ENCODE data around the gene OPRM1. TPM values are rescaled to one million over a fixed set of nuclear protein-coding genes. Genes with fewer than 3 reads are reported as not detected.
"Not testable (repeated sequence)": the region's sequence is repeated elsewhere in the genome, so short reads cannot be mapped to it uniquely, and the experiment has no call there.

The OPRM1 gene
- total RNA-seq, 1 donor from 2014 or later, result not detected

DNA sequence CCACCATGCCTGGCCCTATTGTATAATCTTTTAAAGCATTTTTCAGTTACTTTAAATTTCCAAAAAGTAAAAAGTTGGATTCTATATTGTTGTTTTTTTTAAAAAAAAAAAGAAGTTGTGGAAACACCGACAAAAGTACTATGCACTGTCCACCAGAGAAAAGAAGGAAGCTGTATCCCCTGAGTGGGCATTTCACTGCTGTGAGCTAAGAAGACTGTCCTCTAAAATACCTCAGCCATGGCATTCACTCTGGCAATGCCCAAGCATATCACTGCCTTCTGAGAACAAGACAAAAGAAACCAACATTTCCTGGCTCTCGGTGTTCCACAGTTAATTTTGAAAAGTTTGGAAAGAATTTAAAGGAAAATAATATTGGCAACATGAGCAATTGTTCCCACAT is 199.8 kb downstream of the OPRM1 start:
- Mint-ChIP-seq H3K4me1 (ENCODE audit: unreplicated experiment) (peaks cover 9% of the 10 kb centered on the region), H3K27ac (ENCODE audit: unreplicated experiment) (no peak overlapping the region), H3K9me3 (ENCODE audit: unreplicated experiment) (no peaks in the 10 kb centered on the region), H3K27me3 (ENCODE audit: unreplicated experiment) (peaks cover 2% of the 10 kb centered on the region), H3K36me3 (ENCODE audit: unreplicated experiment) (no peaks in the 10 kb centered on the region), H3K4me3 (ENCODE audit: unreplicated experiment) (no peak overlapping the region)
- DNase-seq (ENCODE audit: extremely low spot score, unreplicated experiment), result no peak
- TF ChIP-seq CTCF (IDR thresholded peaks at IDR 0.05), result no peak

- TF ChIP-seq CTCF (IDR thresholded peaks at IDR 0.05), result no peak
- H3K27ac Mint-ChIP-seq (ENCODE audit: unreplicated experiment), result no peak overlapping the region
- no peak overlapping the region for H3K4me3 Mint-ChIP-seq (ENCODE audit: unreplicated experiment)
- peaks cover 2% of the 10 kb centered on the region for H3K27me3 Mint-ChIP-seq (ENCODE audit: unreplicated experiment)
- no peaks in the 10 kb centered on the region for H3K9me3 Mint-ChIP-seq (ENCODE audit: unreplicated experiment)
- DNase-seq (ENCODE audit: extremely low spot score, unreplicated experiment), result no peak
- H3K36me3 Mint-ChIP-seq (ENCODE audit: unreplicated experiment), result no peaks in the 10 kb centered on the region
- peaks cover 9% of the 10 kb centered on the region for H3K4me1 Mint-ChIP-seq (ENCODE audit: unreplicated experiment)
These were observed 200.4 kb downstream of the OPRM1 start for GRCh38 chr6:154239392-154239791.

DNA sequence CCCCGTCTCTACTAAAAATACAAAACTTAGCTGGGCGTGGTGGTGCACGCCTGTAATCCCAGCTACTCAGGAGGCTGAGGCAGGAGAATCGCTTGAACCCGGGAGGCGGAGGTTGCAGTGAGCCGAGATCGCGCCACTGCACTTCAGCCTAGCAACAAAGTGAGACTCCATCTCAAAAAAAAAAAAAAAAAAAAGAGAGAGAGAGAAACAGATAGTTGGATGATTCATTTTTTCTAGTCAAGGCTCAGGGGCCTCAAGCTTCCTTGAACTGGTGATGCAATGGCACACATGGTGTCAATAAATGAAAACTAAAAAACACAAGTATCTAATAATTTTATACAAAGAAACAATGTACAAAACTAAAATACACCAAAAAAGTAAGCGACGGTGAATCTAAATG is 202.0 kb downstream of the OPRM1 start:
- not testable (repeated sequence) for H3K4me1 Mint-ChIP-seq (ENCODE audit: unreplicated experiment); DNase-seq (ENCODE audit: extremely low spot score, unreplicated experiment); H3K9me3 Mint-ChIP-seq (ENCODE audit: unreplicated experiment); H3K27ac Mint-ChIP-seq (ENCODE audit: unreplicated experiment); H3K27me3 Mint-ChIP-seq (ENCODE audit: unreplicated experiment); H3K4me3 Mint-ChIP-seq (ENCODE audit: unreplicated experiment); H3K36me3 Mint-ChIP-seq (ENCODE audit: unreplicated experiment)

GRCh38 chr6:154241581-154241980 is 202.5 kb downstream of the OPRM1 start:
- Mint-ChIP-seq H3K4me3 (ENCODE audit: unreplicated experiment) (no peak overlapping the region), H3K27ac (ENCODE audit: unreplicated experiment) (no peak overlapping the region), H3K27me3 (ENCODE audit: unreplicated experiment) (no peaks in the 10 kb centered on the region), H3K4me1 (ENCODE audit: unreplicated experiment) (peaks cover 9% of the 10 kb centered on the region), H3K9me3 (ENCODE audit: unreplicated experiment) (no peaks in the 10 kb centered on the region), H3K36me3 (ENCODE audit: unreplicated experiment) (no peaks in the 10 kb centered on the region)
- DNase-seq (ENCODE audit: extremely low spot score, unreplicated experiment), result no peak
- TF ChIP-seq CTCF (IDR thresholded peaks at IDR 0.05), result no peak

GRCh38 chr6:154242617-154243357 is 203.7 kb downstream of the OPRM1 start:
- no peak overlapping the region for H3K27ac Mint-ChIP-seq (ENCODE audit: unreplicated experiment)
- DNase-seq (ENCODE audit: extremely low spot score, unreplicated experiment), result no peak
- no peak overlapping the region for H3K4me3 Mint-ChIP-seq (ENCODE audit: unreplicated experiment)
- H3K9me3 Mint-ChIP-seq (ENCODE audit: unreplicated experiment), result no peaks in the 10 kb centered on the region
- peaks cover 11% of the 10 kb centered on the region for H3K4me1 Mint-ChIP-seq (ENCODE audit: unreplicated experiment)
- TF ChIP-seq CTCF (IDR thresholded peaks at IDR 0.05), result no peak
- no peaks in the 10 kb centered on the region for H3K36me3 Mint-ChIP-seq (ENCODE audit: unreplicated experiment)
- H3K27me3 Mint-ChIP-seq (ENCODE audit: unreplicated experiment), result peaks cover 5% of the 10 kb centered on the region
